Measurements from ENCODE around the gene FAM83C.

The FAM83C gene

DNA sequence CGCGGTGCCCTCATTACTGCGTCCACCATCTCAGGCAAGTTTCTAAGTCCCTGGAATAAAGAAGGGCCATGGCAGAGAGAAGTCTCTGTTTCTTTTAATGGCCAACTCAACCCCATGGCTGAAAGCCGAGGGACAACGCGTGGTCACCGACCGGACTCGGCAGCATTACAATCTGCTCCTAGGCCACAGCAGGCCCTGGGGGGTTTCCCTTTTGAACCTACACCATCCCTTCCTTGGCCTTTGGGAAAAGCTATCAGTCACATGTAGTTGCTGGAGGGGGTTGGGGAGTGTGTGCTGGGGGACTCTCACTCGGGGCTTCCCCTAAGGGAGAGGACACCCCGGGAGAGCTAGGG, 11.1 kb upstream of the FAM83C start:
- TF ChIP-seq, protein P1, sequence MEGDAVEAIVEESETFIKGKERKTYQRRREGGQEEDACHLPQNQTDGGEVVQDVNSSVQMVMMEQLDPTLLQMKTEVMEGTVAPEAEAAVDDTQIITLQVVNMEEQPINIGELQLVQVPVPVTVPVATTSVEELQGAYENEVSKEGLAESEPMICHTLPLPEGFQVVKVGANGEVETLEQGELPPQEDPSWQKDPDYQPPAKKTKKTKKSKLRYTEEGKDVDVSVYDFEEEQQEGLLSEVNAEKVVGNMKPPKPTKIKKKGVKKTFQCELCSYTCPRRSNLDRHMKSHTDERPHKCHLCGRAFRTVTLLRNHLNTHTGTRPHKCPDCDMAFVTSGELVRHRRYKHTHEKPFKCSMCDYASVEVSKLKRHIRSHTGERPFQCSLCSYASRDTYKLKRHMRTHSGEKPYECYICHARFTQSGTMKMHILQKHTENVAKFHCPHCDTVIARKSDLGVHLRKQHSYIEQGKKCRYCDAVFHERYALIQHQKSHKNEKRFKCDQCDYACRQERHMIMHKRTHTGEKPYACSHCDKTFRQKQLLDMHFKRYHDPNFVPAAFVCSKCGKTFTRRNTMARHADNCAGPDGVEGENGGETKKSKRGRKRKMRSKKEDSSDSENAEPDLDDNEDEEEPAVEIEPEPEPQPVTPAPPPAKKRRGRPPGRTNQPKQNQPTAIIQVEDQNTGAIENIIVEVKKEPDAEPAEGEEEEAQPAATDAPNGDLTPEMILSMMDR (conservative IDR thresholded peaks at IDR 0.05; ENCODE audit: low read length): no peak
- DNase-seq (ENCODE audit: low read depth): no peak
- no peak overlapping the region for H3K4me3 ChIP-seq (ENCODE audit: low read length)

DNA sequence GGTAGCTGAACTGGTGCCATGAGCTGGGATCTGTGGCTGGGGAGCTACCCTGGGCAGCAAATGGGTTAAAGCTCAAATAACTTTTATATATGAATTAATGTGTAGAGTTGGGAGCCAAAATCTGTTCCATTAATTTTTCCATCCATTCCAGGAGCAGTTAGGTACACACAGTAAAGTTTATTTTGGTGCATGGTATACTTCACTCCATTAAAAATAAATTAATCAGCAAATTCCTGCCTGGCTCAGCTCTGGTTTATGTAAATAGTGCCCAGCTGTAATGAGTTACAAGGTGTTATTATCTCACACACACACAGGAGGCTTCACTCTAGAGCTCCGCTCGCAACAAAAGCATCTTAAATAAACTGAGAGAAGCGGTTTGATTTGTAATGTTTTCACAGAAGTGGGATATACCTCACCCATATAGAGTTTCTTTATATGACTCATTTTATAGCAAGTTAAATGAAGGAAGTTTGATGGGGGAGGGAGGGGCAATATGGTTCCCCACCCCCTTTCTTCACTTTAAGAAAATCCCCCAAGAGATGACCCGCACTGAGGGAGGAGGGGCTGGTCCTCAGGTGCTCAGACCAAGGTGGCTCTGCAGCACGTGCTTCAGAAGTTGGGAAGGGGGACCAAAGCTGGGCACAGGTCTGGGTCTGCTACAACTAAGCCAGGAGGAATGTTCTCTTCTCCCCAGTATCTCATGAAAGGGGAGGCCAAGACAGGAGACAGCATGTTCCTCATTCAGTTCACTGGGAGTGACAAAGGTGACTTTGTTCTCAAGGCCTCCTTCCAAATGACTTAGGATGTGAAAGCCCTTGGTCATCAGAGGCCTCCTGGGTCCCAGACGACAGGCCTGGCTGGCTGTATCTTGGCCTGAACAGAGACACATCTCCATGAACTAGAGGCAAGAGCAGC, 10.5 kb upstream of the FAM83C start:
- DNase-seq (ENCODE audit: low read depth): no peak

DNA sequence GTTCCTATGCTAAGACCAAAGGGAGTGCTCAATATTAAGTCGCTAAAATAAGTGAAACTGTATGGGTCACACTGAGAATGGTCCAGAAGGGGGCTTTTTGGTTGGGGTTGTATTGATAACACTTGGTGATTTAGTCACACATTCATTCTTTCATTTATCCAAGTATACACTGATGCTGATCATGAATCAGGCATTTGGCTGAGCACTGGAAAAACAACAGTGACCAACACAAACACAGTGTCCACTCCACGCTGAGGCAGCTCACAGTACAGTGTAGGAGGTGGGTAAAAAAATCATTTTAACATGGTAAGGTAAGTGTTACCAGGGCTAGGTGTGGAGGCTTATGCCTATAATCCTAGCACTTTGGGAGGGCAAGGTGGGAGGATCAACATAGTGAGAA, 9.2 kb upstream of the FAM83C start:
- DNase-seq (ENCODE audit: low read depth): no peak
- no peak overlapping the region for H3K4me3 ChIP-seq (ENCODE audit: low read length)
- TF ChIP-seq, protein P1 (conservative IDR thresholded peaks at IDR 0.05; ENCODE audit: low read length): no peak

More for the DNA sequence above, 10.5 kb upstream of the FAM83C start:
- TF ChIP-seq, protein P1 (conservative IDR thresholded peaks at IDR 0.05; ENCODE audit: low read length): no peak
- H3K4me3 ChIP-seq (ENCODE audit: low read length): no peak overlapping the region

DNA sequence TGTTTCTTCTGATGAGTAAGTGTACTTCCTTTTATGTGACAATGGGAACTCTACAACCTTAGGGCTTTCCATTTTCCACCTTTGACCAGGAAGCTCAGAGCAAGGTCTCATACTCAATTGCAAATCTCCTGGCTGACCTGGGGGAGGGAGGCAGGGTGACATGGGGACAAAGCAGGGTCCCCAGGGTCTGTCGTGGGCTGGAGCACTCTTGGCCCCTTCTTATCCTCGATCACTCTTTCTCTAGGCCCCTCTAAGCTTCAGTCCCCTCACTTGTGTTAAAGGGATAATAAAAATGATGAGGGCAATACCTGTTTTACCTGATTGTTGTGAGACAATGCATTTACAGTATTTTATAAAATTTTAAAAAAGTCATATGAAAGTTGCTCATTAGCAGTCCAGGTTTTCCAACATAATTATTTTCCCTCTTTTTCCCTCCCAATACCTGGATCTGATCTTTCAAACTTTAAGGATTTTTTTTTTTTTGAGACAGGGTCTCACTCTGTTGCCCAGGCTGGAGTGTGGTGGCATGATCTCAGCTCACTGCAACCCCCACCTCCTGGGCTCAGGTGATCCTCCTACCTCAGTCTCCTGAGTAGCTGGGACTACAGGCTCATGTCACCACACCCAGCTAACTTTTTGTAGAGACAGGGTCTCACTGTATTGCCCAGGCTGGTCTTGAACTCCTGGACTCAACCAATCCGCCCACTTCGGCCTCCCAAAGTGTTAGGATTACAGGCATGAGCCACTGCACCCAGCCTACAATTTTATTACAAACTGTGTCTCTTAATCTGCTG, 8.4 kb upstream of the FAM83C start:
- TF ChIP-seq, protein P1 (conservative IDR thresholded peaks at IDR 0.05; ENCODE audit: low read length): no peak
- no peak for DNase-seq (ENCODE audit: low read depth)
- H3K4me3 ChIP-seq (ENCODE audit: low read length): no peak overlapping the region

DNA sequence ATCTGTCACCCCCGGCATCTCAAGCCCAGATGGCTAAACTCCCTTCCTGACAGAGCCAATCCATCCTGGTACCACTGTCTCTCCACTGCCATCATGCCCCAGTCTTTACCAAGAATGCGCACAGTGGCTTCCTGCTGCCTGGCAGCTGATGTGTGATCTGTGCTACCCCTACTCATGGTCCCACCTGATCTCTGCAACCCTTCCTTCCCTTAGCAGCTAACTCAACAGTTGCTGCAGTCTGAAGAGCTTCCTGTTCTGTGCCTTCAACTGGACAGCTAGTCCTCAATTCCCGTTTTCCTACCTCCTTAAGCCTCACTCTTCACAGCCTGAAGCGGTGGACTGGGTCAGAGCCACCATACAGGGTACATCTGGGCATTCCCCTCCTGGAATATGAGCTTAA, 7.6 kb upstream of the FAM83C start:
- H3K4me3 ChIP-seq (ENCODE audit: low read length): no peak overlapping the region
- no peak for DNase-seq (ENCODE audit: low read depth)
- TF ChIP-seq, protein P1 (conservative IDR thresholded peaks at IDR 0.05; ENCODE audit: low read length): no peak

DNA sequence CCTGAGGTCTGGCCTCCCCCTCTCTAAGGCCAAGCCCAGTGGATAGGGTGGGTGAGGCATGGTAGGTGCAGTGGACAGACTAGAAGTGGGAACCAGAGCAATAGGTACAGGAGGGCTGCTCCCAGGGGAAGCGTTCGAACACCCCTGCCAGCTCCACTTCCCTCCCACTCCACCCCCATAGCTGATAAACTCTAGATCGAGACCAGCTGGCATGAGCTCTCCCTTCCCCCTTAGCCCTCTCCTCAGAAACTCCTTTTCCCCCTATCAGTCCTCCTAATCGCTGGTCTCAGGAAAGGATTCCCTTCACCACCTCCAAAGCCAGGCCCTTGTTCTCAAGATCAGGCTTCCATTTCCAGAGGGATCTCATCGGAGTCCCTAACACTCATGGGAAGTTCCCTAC, 6.0 kb upstream of the FAM83C start:
- TF ChIP-seq, protein P1 (conservative IDR thresholded peaks at IDR 0.05; ENCODE audit: low read length): no peak
- no peak overlapping the region for H3K4me3 ChIP-seq (ENCODE audit: low read length)
- no peak for DNase-seq (ENCODE audit: low read depth)
